OCI-LY3 (cell line): ENCODE results near the gene ASH1L.
A peak's percentile ranks its signal among the peaks of the same experiment; 100 is the strongest.
"Not testable (repeated sequence)": the region's sequence is repeated elsewhere in the genome, so short reads cannot be mapped to it uniquely, and the experiment has no call there.

Experiments used
- H2AFZ ChIP-seq: fragments of 200-600, 300-600 bp; shearing (Covaris generic); 2 replicates; pipeline ENCODE4 v1.6.0; 2014; ENCODE audit warnings: antibody characterized with exemption, low read depth, low read length
- H3K27ac ChIP-seq: fragments of 200-600, 300-600 bp; sonication (generic); 2 replicates; pipeline ENCODE4 v1.5.1; 2014; ENCODE audit warnings: mild to moderate bottlenecking, low read length, moderate library complexity, mixed read lengths
- H3K27me3 ChIP-seq: fragments of 200-600, 300-600 bp; sonication (generic); 2 replicates; pipeline ENCODE4 v1.6.1; 2014; ENCODE audit warnings: low read depth, low read length, mixed read lengths
- H3K36me3 ChIP-seq: fragments of 200-600, 300-600 bp; sonication (generic); replicated peaks from 2 replicates; pipeline ENCODE3; 2014; ENCODE audit warnings: low read depth, low read length, mixed read lengths
- H3K4me1 ChIP-seq: fragments of 300-600, 200-600 bp; sonication (generic); 2 replicates; pipeline ENCODE4 v1.6.1; 2014; ENCODE audit warnings: low read length, mixed read lengths
- H3K4me2 ChIP-seq: fragments of 200-600, 300-600 bp; sonication (generic); 2 replicates; pipeline ENCODE4 v1.6.1; 2014; ENCODE audit warnings: low read length, mixed read lengths
- H3K4me3 ChIP-seq: fragments of 300-600, 200-600 bp; sonication (generic); 2 replicates; pipeline ENCODE4 v1.5.1; 2014; ENCODE audit warnings: antibody characterized with exemption, mild to moderate bottlenecking, low read length, moderate library complexity
- H3K79me2 ChIP-seq: fragments of 300-600, 200-600 bp; shearing (Covaris generic); 2 replicates; pipeline ENCODE4 v1.6.1; 2014; ENCODE audit warnings: mild to moderate bottlenecking, low read length, mixed read lengths
- H3K9ac ChIP-seq: fragments of 300-600, 200-600 bp; shearing (Covaris generic); 2 replicates; pipeline ENCODE4 v1.6.0; 2014; ENCODE audit warnings: mild to moderate bottlenecking, low read length, moderate library complexity
- H3K9me3 ChIP-seq: fragments of 200-600, 300-600 bp; shearing (Covaris generic); 2 replicates; pipeline ENCODE4 v1.6.1; 2014; ENCODE audit warnings: low read length, mixed read lengths; ENCODE audit not compliant: insufficient read depth
- H4K20me1 ChIP-seq: fragments of 200-600, 300-600 bp; sonication (generic); 2 replicates; pipeline ENCODE4 v1.6.1; 2016; ENCODE audit warnings: low read length, mixed read lengths; ENCODE audit not compliant: insufficient read depth
- EZH2phosphoT487 ChIP-seq: fragments of 200-600 bp; shearing (Covaris generic); IDR thresholded peaks from 2 replicates; pipeline ENCODE4 v1.6.1; 2018; ENCODE audit warnings: antibody characterized with exemption, mixed run types, low read depth
- TF ChIP-seq, protein P1 (sequence below): fragments of 200-600, 300-600 bp; sonication (generic); IDR thresholded peaks from 2 replicates; pipeline ENCODE4 v1.5.1; 2014; ENCODE audit warnings: antibody characterized with exemption, low read length, low read depth

Gene ASH1L

DNA sequence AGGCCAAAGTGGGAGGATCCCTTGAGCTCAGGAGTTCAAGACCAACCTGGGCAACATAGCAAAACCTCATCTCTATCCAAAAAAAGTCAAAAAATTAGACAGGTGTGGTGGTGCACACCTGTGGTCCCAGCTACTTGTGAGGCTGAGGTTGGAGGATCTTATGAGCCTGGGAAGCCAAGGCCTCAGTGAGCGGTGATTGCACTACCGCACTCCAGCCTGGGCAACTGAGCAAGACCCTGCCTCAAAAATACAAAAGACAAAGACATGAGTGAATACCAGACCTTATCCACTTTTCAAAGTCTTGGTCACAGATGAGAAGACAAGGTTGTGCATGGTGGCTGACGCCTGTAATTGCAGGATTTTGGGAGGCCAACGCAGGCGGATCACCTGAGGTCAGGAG lies 34.3 kb upstream of the ASH1L start:
- no peak overlapping the region for H2AFZ ChIP-seq
- H3K36me3 ChIP-seq = no peaks in the 10 kb centered on the region
- no peak for TF ChIP-seq EZH2phosphoT487
- TF ChIP-seq, protein P1, sequence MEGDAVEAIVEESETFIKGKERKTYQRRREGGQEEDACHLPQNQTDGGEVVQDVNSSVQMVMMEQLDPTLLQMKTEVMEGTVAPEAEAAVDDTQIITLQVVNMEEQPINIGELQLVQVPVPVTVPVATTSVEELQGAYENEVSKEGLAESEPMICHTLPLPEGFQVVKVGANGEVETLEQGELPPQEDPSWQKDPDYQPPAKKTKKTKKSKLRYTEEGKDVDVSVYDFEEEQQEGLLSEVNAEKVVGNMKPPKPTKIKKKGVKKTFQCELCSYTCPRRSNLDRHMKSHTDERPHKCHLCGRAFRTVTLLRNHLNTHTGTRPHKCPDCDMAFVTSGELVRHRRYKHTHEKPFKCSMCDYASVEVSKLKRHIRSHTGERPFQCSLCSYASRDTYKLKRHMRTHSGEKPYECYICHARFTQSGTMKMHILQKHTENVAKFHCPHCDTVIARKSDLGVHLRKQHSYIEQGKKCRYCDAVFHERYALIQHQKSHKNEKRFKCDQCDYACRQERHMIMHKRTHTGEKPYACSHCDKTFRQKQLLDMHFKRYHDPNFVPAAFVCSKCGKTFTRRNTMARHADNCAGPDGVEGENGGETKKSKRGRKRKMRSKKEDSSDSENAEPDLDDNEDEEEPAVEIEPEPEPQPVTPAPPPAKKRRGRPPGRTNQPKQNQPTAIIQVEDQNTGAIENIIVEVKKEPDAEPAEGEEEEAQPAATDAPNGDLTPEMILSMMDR = no peak
- H3K9ac ChIP-seq = no peak overlapping the region
- no peaks in the 10 kb centered on the region for H3K27me3 ChIP-seq
- H3K27ac ChIP-seq = no peak overlapping the region
- H3K4me1 ChIP-seq = peaks cover 11% of the 10 kb centered on the region
- no peaks in the 10 kb centered on the region for H3K9me3 ChIP-seq
- H4K20me1 ChIP-seq = no peaks in the 10 kb centered on the region
- no peak overlapping the region for H3K4me3 ChIP-seq
- H3K4me2 ChIP-seq = no peak overlapping the region
- no peaks in the 10 kb centered on the region for H3K79me2 ChIP-seq

DNA sequence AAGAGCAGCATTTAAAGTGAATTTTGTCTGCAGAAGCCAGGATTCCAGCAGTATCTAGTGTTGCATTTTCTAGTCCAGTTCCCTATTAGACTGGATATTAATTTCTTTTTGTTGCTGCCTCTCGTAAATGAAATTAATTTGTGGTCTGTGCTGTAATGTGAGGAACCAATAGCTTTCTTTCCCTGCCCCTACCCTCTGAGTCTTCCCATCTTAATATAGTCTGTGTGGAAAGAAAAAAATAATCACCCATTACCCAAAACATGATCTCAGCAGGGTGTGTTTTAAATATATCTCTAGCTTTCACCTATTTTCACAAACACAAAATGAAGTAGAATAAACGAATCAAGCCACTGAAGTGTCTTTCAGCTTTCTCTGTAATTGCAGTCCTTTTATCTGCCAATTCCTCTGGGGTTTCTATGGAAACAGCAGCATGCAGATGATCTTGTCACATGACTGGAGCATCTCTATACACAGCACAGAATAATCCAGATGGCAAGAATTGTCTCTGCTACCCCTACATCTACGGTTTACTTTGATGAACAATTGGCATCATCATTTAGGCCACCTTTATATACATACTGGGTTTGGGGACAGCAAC lies 33.4 kb upstream of the ASH1L start:
- H3K27ac ChIP-seq, H4K20me1 ChIP-seq, H3K9ac ChIP-seq, H3K4me2 ChIP-seq, H3K4me3 ChIP-seq, H3K36me3 ChIP-seq, H3K27me3 ChIP-seq, H2AFZ ChIP-seq, H3K9me3 ChIP-seq, H3K79me2 ChIP-seq: not testable (repeated sequence)
- H3K4me1 ChIP-seq = peaks cover 11% of the 10 kb centered on the region

DNA sequence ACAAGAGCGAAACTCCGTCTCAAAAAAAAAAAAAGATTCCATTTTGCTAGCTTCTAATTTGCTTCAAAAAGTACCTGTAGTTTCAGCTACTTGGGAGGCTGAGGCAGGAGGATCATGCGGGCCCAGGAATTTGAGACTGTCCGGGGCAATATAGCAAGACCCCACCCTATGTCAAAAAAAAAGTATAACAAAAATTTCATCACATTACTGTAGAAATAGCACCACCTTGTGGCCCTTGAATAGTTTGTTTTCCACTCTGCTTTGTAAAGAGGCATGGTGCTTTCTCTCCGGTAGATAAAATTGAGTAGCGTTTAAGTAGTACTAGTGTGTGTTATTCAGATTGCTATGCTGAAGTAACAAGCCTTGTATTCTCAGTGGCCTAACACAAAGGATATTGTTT lies 29.2 kb upstream of the ASH1L start:
- H3K79me2 ChIP-seq = no peaks in the 10 kb centered on the region
- peak overlapping the region; percentile 21 for H3K4me2 ChIP-seq
- H3K4me3 ChIP-seq = no peak overlapping the region
- H3K27ac ChIP-seq = no peak overlapping the region
- H4K20me1 ChIP-seq = no peaks in the 10 kb centered on the region
- H2AFZ ChIP-seq = peak overlapping the region; percentile 74; the same call in 1 of the 2 replicates
- no peaks in the 10 kb centered on the region for H3K27me3 ChIP-seq
- no peaks in the 10 kb centered on the region for H3K9me3 ChIP-seq
- H3K4me1 ChIP-seq = no peaks in the 10 kb centered on the region
- TF ChIP-seq EZH2phosphoT487 = no peak
- TF ChIP-seq, protein P1 = peak; percentile 76
- no peaks in the 10 kb centered on the region for H3K36me3 ChIP-seq
- no peak overlapping the region for H3K9ac ChIP-seq

DNA sequence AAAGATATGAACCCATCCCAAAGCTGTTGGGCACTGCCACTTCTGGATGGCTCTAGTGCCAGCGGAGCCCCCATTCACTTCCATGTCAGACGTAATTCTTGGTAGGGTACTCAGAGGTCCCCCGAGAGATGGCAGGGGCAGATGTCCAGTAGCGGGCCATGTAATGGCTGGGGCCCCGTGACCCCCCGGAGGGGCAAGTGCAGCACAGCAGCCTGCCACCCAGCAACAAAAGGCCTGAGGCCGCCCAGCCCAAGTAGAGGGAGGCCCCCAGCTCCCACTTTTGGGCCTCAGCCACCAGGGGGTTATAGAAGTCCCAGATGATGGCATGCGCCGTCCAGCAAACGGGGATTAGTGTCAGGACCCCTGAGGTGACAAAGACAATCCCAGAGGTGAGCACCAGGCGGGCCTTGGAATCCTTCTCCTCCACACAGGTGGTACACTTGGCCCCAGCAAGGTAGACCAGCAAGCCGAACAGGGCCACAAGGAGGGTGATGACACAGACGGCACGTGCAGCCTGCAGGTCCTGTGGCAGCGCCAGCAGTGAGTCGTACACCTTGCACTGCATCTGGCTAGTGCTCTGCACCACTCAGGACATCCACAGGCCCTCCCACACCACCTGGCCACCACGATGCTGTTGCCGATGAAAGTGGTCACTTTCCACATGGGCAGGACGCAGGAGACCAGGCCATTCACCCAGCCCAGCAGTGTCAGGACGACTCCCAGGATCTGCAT lies 28.1 kb upstream of the ASH1L start:
- not testable (repeated sequence) for H3K27ac ChIP-seq, H4K20me1 ChIP-seq, H3K4me1 ChIP-seq, H3K27me3 ChIP-seq, H3K9me3 ChIP-seq, H3K4me2 ChIP-seq, H2AFZ ChIP-seq, H3K9ac ChIP-seq, H3K36me3 ChIP-seq, H3K4me3 ChIP-seq, H3K79me2 ChIP-seq

DNA sequence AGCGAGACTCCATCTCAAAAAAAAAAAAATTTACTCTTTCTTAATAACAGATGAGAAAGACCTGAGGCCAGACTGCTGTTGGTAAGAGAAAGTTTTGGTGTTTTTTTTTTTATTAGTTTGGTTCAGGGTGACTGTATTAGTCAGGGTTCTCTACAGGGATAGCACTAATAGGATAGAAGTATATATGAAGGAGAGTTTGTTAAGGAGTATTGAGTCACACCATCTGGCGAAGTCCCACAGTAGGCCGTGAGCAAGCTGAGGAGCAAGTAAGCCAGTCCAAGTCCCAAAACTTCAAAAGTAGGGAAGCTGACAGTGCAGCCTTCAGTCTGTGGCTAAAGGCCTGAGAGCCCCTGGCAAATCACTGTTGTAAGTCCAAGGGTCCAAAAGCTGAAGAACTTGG lies 26.7 kb upstream of the ASH1L start:
- H4K20me1 ChIP-seq, H3K4me1 ChIP-seq, H3K27me3 ChIP-seq, H2AFZ ChIP-seq, H3K9me3 ChIP-seq, H3K4me2 ChIP-seq, H3K4me3 ChIP-seq, H3K9ac ChIP-seq, H3K27ac ChIP-seq, H3K36me3 ChIP-seq, H3K79me2 ChIP-seq: not testable (repeated sequence)

DNA sequence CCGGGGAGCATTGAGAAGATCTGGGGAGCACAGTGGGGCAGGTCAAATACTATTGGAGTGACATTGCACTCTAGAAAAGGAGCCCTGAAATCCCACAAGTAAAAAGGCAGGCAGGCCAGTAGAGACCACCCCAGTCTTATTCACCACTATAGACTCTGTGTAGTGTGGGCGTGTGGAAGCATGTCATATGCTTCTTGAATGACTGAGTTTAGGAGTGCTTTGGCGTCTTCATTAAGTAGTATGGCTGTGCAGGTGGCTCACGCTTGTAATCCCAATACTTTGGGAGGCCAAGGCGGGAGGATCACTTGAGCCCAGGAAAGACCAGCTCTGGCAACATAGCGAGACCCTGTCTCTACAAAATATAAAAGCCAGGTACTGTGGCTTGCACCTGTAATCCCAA lies 21.2 kb upstream of the ASH1L start:
- not testable (repeated sequence) for H3K27me3 ChIP-seq, H3K4me1 ChIP-seq, H3K9me3 ChIP-seq, H2AFZ ChIP-seq, H3K79me2 ChIP-seq, H3K4me3 ChIP-seq, H3K36me3 ChIP-seq, H3K27ac ChIP-seq, H3K9ac ChIP-seq, H3K4me2 ChIP-seq, H4K20me1 ChIP-seq

DNA sequence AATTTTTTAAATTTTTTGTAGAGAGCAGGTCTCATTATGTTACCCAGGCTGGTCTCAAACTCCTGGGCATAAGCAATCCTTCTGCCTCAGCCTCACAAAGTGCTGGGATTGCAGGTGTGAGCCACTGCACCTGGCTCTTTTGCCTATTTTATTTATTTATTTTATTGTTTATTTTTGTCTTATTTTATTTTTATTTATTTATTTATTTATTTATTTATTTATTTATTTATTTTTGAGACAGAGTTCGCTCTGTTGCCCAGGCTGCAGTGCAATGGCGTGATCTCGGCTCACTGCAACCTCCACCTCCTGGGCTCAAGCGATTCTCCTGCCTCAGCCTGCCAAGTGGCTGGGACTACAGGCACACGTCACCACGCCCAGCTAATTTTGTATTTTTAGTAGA lies 13.0 kb upstream of the ASH1L start:
- H4K20me1 ChIP-seq, H2AFZ ChIP-seq, H3K36me3 ChIP-seq, H3K9me3 ChIP-seq, H3K4me1 ChIP-seq, H3K27ac ChIP-seq, H3K4me3 ChIP-seq, H3K9ac ChIP-seq, H3K27me3 ChIP-seq: not testable (repeated sequence)
- Histone ChIP-seq H3K79me2 (peaks cover 15% of the 10 kb centered on the region), H3K4me2 (peak overlapping the region; percentile 36; the same call in 1 of the 2 replicates)
